Measurements from ENCODE around the gene ASPSCR1.

Gene ASPSCR1

DNA sequence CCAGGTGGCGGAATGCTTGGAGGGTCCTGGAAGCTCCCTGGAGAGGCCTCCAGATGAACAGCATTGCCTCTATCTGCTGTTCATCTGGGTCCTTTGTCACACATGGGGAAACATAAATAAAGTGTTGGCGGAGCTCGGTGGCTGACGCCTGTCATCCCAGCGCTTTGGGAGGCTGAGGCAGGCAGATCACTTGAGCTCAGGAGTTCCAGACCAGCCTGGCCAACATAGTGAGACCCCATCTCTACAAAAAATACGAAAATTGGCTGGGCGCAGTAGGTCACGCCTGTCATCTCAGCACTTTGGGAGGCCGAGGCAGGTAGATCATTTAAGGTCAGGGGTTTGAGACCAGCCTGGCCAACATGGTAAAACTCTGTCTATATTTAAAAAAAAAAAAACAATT, 32.6 kb upstream of the ASPSCR1 start:
- H3K4me3 ChIP-seq (ENCODE audit: control insufficient read depth, low read depth, low read length), result no peak overlapping the region
- TF ChIP-seq, protein P1, sequence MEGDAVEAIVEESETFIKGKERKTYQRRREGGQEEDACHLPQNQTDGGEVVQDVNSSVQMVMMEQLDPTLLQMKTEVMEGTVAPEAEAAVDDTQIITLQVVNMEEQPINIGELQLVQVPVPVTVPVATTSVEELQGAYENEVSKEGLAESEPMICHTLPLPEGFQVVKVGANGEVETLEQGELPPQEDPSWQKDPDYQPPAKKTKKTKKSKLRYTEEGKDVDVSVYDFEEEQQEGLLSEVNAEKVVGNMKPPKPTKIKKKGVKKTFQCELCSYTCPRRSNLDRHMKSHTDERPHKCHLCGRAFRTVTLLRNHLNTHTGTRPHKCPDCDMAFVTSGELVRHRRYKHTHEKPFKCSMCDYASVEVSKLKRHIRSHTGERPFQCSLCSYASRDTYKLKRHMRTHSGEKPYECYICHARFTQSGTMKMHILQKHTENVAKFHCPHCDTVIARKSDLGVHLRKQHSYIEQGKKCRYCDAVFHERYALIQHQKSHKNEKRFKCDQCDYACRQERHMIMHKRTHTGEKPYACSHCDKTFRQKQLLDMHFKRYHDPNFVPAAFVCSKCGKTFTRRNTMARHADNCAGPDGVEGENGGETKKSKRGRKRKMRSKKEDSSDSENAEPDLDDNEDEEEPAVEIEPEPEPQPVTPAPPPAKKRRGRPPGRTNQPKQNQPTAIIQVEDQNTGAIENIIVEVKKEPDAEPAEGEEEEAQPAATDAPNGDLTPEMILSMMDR (conservative IDR thresholded peaks at IDR 0.05; ENCODE audit: control insufficient read depth, insufficient read depth, low read depth, low read length), result no peak
- no peak for DNase-seq (ENCODE audit: low read depth)

DNA sequence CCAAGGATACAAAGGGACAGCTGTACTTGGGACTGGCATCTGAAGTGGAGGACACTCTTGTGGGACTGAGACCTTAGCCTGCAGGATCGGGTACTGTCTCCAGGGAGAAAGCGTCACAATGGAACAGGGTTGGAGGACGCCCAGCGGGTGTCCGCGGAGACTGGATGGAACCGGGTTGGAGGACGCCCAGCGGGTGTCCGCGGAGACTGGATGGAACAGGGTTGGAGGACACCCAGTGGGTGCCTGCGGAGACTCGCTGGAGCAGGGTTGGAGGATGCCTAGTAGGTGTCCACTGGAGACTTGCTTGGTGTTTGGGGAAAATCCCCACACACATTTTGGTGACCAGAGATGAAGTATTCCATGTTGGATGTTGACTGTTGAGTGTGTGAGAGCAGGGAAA, 30.2 kb upstream of the ASPSCR1 start, which contains the start of gene MYADML2:
MYADML2 (minus strand) TSS at position 45 of the 400 bp plus-strand sequence. CDS start 5,492 bp downstream, outside the sequence.
- TF ChIP-seq, protein P1 (conservative IDR thresholded peaks at IDR 0.05; ENCODE audit: control insufficient read depth, insufficient read depth, low read depth, low read length), result no peak
- H3K4me3 ChIP-seq (ENCODE audit: control insufficient read depth, low read depth, low read length), result no peak within 1 kb of the TSS
- no peak for DNase-seq (ENCODE audit: low read depth)

DNA sequence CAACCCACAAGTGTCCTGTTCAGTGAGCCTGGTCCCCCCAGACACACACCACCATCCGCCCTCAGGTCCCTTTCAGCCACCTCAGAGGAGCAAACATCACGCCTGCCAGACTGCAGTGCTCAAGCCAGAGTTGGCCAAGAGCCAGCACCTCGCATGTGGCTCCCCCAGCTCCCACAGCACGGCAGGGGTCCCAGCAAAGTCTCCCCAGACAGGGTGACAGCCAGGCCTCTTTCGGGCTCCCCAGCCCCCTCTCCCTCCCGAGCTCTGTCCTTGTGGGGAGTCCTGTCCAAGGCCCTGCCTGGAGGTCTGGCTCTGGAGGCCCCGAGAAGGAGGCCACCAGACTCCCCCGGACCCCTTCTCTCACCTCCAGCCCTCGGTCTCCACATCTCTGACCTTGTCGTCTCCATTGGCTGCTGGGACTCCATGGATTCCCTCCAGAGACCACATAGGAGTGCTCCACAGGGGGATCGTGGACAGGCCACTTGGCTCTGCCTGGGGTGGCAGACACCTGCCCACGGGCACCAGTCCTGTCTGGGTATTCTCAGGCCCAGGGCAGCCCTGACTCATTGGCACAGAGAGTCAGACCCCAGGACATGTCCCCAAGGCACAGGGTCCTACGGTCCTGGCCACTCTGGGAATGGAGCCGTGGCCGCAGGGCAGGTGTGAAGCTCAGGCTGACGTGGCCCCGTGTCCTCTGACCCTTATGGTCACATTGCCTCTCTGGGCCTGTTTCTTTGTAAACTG, 28.6 kb upstream of the ASPSCR1 start:
- TF ChIP-seq, protein P1 (conservative IDR thresholded peaks at IDR 0.05; ENCODE audit: control insufficient read depth, insufficient read depth, low read depth, low read length), result no peak
- no peak for DNase-seq (ENCODE audit: low read depth)

DNA sequence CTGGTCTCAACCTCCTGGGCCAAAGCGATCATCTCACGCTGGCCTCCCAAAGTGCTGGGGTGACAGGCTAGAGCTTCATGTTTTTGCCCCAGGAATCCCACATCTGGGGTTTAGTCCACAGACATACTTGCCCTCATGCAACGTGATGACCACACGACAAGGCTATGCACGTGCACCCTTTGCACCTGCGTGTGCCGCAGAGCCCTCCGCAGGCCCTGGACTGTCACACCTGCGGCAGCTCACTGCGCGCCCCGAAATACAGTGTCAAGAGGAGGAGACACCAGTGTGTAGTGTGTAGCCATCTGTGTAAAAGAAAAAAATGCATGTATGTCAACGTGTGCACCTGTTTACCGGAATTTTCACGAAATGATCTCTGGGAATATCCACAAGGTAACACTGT, 26.9 kb upstream of the ASPSCR1 start:
- TF ChIP-seq, protein P1 (conservative IDR thresholded peaks at IDR 0.05; ENCODE audit: control insufficient read depth, insufficient read depth, low read depth, low read length), result no peak
- no peak for DNase-seq (ENCODE audit: low read depth)
- H3K4me3 ChIP-seq (ENCODE audit: control insufficient read depth, low read depth, low read length), result no peak overlapping the region

More for the DNA sequence above, 28.6 kb upstream of the ASPSCR1 start:
- no peak overlapping the region for H3K4me3 ChIP-seq (ENCODE audit: control insufficient read depth, low read depth, low read length)

DNA sequence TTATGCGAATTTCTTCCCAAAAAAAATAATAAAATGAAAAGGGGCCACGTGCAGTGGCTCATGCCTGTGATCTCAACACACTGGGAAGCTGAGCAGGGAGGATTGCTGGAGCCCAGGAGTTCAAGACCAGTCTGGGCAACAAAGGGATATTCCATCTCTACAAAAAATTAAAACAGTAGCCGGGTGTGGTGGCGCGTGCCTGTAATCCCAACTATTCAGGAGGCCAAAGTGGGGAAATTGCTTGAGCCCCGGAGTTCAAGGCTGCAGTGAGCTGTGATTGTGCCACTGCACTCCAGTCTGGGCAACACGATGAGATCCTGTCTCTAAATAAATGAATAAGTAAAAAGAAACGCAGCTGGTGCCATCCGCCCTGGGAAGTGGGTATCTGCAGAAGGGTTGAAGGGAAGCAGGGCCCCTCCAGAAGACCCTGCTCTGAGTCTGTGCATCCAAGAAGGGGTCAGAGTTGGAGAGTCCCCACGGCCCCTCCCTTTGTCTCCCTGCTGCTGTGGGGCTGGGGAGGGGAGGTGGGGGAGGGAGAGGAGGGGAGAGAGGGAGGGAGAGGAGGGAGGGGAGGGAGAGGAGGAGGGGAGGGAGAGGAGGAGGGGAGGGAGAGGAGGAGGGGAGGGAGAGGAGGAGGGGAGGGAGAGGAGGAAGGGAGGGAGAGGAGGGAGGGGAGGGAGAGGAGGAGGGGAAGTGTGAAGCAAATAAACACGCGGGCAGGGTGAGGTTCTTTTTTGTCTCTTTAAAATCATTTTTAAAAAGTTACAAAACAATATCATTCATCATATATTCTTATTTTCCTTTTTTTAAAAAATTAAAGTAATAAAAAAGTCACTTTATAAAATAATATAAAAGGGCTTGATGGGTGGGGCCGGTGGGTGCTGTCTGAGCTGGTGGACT, 25.4 kb upstream of the ASPSCR1 start:
- no peak for DNase-seq (ENCODE audit: low read depth)
- TF ChIP-seq, protein P1 (conservative IDR thresholded peaks at IDR 0.05; ENCODE audit: control insufficient read depth, insufficient read depth, low read depth, low read length), result no peak
- H3K4me3 ChIP-seq (ENCODE audit: control insufficient read depth, low read depth, low read length), result no peak overlapping the region

DNA sequence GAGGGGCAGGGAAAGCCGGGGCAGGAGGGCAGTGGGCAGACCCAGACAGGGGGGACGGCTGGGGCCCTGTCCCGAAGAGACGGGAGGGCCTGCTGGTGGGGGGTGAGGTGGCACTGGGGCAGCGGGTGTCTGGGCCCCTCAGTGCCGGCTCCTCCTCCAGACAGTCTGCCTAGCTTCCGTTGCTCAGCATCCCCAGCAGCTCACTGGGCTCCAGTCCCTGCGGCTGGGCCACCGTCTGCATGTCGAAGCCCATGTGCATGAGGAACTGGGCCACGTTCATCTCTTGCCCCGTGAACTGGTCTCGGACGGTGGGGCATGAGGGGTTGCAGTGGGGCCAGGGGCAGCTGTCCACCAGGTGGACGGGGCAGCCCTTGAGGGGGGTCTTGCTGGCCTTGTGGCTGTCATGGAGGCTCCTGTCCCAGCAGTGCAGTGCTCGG, 24.6 kb upstream of the ASPSCR1 start:
- DNase-seq (ENCODE audit: low read depth), result no peak
- TF ChIP-seq, protein P1 (conservative IDR thresholded peaks at IDR 0.05; ENCODE audit: control insufficient read depth, insufficient read depth, low read depth, low read length), result no peak
- H3K4me3 ChIP-seq (ENCODE audit: control insufficient read depth, low read depth, low read length), result no peak overlapping the region
